Measurements from ENCODE around the gene ASB9.

DNA sequence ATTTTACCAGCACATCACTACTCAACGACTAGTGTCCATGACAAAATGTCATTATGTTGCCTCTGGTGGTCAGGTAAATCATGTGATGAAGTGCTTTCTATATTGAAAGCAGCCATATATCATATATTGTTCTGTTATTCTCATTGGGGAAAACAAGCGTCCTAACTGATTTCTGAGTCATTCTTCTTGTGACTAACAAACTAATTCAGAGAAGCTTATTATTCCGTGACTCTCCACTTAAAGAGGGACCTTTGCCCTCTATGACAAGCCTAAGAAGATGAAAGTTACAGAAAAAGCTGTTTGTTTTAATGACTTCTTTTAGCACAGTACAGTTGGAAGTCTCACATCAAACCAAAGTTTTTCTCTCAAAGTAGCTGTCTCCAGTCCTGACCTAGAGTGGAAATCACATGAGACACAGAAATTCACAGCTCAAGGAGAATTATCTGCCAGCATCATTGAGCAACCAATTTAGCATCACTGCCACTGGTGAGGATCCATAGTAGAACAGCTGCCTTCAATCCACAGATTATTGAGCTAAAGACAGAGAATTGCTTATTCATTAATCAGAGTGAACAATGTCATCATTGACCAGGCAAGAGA, 36.4 kb downstream of the ASB9 start:
- TF ChIP-seq, protein P1, sequence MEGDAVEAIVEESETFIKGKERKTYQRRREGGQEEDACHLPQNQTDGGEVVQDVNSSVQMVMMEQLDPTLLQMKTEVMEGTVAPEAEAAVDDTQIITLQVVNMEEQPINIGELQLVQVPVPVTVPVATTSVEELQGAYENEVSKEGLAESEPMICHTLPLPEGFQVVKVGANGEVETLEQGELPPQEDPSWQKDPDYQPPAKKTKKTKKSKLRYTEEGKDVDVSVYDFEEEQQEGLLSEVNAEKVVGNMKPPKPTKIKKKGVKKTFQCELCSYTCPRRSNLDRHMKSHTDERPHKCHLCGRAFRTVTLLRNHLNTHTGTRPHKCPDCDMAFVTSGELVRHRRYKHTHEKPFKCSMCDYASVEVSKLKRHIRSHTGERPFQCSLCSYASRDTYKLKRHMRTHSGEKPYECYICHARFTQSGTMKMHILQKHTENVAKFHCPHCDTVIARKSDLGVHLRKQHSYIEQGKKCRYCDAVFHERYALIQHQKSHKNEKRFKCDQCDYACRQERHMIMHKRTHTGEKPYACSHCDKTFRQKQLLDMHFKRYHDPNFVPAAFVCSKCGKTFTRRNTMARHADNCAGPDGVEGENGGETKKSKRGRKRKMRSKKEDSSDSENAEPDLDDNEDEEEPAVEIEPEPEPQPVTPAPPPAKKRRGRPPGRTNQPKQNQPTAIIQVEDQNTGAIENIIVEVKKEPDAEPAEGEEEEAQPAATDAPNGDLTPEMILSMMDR (IDR thresholded peaks at IDR 0.05 in 8 of 11, conservative IDR thresholded peaks at IDR 0.05 in 3 of 11), result no peak
- TF ChIP-seq POLR2A (IDR thresholded peaks at IDR 0.05), result no peak
- TF ChIP-seq POLR2AphosphoS5 (IDR thresholded peaks at IDR 0.05), result no peak
